Measurements from ENCODE around the gene RABGAP1L. TPM values are rescaled to one million over a fixed set of nuclear protein-coding genes. Genes with fewer than 3 reads are reported as not detected.
"Not testable (repeated sequence)": the region's sequence is repeated elsewhere in the genome, so short reads cannot be mapped to it uniquely, and the experiment has no call there.

RABGAP1L gene
- total RNA-seq, 4 donors from 2014 or later, result 31.2 to 115 (median 62.5) TPM

DNA sequence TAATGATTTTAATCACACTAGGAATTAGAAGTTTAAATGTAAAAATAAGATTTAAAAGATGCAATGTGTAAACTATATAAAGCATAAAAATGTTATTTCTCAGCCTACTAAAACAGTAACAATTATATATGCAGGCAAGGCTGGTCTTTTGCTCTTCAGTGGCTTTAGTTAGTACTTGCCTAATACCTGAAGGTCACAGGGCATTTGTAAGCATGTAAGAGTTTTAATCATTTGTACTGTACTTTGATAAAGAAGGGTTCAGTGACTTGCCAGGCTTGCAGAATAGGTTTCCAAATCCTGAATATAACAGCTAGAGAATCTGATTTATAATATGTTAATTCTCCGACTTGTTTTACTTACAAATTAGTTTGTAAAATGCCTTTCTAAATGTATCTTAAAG lies 545.0 kb downstream of the RABGAP1L start:
- ATAC-seq, result no peak
- H3K4me3 ChIP-seq, result no peak overlapping the region
- no peak for TF ChIP-seq POLR2A (IDR thresholded peaks at IDR 0.05)
- TF ChIP-seq, protein P1, sequence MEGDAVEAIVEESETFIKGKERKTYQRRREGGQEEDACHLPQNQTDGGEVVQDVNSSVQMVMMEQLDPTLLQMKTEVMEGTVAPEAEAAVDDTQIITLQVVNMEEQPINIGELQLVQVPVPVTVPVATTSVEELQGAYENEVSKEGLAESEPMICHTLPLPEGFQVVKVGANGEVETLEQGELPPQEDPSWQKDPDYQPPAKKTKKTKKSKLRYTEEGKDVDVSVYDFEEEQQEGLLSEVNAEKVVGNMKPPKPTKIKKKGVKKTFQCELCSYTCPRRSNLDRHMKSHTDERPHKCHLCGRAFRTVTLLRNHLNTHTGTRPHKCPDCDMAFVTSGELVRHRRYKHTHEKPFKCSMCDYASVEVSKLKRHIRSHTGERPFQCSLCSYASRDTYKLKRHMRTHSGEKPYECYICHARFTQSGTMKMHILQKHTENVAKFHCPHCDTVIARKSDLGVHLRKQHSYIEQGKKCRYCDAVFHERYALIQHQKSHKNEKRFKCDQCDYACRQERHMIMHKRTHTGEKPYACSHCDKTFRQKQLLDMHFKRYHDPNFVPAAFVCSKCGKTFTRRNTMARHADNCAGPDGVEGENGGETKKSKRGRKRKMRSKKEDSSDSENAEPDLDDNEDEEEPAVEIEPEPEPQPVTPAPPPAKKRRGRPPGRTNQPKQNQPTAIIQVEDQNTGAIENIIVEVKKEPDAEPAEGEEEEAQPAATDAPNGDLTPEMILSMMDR (IDR thresholded peaks at IDR 0.05), result no peak
- no peaks in the 10 kb centered on the region for H3K27me3 ChIP-seq
- H3K27ac ChIP-seq, result no peak overlapping the region
- H3K36me3 ChIP-seq, result peaks cover 0 to 12% of the 10 kb centered on the region in 2 donors
- H3K9me3 ChIP-seq, result no peaks in the 10 kb centered on the region
- 92 to 100% methylated on average over 1 of the region's 1 CpG for WGBS, 2 donors (ENCODE audit: low coverage in 1 of 2)
- H3K4me1 ChIP-seq, result no peaks in the 10 kb centered on the region

DNA sequence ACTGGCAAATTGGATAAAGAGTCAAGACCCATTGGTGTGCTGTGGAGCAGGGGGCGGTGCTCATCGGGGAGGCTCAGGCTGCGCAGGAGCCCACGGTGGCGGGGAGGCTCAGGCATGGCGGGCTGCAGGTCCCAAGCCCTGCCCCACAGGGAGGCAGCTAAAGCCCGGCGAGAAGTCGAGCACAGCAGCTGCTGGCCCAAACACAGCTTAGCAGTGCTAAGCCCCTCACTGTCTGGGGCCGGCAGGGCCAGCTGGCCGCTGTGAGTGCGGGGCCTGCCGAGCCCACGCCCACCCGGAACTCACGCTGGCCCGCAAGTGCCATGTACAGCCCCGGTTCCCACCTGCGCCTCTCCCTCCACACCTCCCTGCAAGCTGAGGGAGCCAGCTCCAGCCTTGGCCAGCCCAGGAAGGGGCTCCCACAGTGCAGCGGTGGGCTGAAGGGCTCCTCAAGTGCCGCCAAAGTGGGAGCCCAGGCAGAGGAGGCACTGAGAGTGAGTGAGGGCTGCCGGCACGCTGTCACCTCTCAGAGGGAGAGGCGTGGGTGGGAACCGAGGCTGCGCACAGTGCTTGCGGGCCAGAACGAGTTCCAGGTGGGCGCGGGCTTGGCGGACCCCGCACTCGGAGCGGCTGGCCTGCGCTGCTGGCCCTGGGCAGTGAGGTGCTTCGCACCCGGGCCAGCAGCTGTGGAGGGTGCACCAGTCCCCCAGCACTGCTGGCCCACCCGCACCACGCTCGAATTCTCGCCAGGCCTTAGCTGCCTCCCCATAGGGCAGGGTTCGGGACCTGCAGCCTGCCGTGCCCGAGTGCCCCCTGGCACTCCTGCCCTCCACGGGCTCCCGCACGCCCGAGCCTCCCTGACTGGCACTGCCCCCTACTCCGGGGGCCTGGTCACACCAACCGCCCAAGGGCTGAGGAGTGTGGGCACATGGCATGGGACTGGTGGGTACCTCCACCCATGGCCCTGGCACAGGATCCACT lies 551.8 kb downstream of the RABGAP1L start:
- Histone ChIP-seq H3K36me3 (peaks cover 0 to 16% of the 10 kb centered on the region in 2 donors), H3K4me1 (peaks cover 0 to 20% (median 0%) of the 10 kb centered on the region in 3 donors), H3K27ac (no peak overlapping the region), H3K4me3 (no peak overlapping the region), H3K27me3 (no peaks in the 10 kb centered on the region), H3K9me3 (no peaks in the 10 kb centered on the region)
- no peak for ATAC-seq
- TF ChIP-seq POLR2AphosphoS5 (IDR thresholded peaks at IDR 0.05) (no peak), EP300 (IDR thresholded peaks at IDR 0.05) (no peak), POLR2A (IDR thresholded peaks at IDR 0.05) (no peak)
- TF ChIP-seq, protein P1 (IDR thresholded peaks at IDR 0.05), result no peak
- WGBS, 2 donors (ENCODE audit: low coverage in 1 of 2), result 97% methylated on average over 6 of the region's 50 CpGs; no CpG with 5 or more reads in 1 of the 2 donors

DNA sequence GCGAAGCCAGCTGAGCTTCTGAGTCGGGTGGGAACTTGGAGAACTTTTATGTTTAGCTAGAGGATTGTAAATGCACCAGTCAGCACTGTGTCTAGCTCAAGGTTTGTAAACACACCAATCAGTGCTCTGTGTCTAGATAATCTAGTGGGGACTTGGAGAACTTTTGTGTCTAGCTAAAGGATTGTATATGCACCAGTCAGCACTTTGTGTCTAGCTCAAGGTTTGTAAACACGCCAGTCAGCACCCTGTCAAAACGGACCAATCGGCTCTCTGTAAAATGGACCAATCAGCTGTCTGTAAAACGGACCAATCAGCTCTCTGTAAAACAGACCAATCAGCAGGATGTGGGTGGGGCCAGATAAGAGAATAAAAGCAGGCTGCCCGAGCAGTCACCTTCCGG lies 552.5 kb downstream of the RABGAP1L start:
- H3K27me3 ChIP-seq, H3K9me3 ChIP-seq, H3K27ac ChIP-seq, ATAC-seq, H3K4me3 ChIP-seq: not testable (repeated sequence)
- 92 to 97% methylated on average over 5 to 6 of the region's 8 CpGs for WGBS, 2 donors (ENCODE audit: low coverage in 1 of 2)
- Histone ChIP-seq H3K36me3 (peaks cover 0 to 16% of the 10 kb centered on the region in 2 donors), H3K4me1 (peaks cover 0 to 20% (median 0%) of the 10 kb centered on the region in 3 donors)

DNA sequence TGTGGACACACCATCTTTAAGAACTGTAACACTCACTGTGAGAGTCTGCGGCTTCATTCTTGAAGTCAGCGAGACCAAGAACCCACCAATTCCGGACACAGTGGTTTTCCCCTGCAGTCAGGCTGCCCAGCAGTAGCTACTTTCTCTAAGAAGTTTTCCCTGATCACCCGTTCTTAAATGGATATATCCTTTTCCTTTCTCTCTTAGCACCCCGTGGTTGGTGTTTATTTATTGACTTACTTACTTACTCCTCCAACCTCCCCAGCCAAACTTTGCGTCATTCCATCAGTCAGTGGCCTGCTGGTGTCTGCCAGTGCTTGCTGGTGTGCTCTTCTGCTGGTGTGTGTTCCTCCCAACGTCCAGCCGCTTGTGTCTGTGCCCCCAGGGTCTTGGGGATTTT lies 553.2 kb downstream of the RABGAP1L start:
- no peak for ATAC-seq
- 93 to 100% methylated on average over 4 to 6 of the region's 8 CpGs for WGBS, 2 donors (ENCODE audit: low coverage in 1 of 2)

DNA sequence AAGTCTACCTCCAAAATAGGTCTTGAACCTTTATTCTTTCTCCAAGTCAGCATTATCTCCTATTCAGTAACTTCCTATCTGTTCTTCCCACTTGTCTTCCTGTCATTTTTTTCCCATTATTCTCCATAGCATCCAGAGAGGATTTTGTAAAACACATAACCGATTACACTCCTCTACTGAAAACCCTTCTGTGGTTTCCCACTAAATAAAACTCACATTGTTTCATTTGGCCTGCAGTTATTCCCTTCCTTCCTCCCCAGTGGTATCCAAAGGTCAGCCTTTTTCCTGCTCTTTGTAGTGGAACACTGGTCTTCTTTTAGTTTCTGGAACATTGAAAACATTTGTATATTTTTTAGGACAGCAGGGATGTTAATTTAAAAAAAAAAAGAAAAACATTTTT lies 554.5 kb downstream of the RABGAP1L start:
- 23 to 46% methylated on average over 1 of the region's 1 CpG for WGBS, 2 donors (ENCODE audit: low coverage in 1 of 2)
- Histone ChIP-seq H3K9me3 (no peaks in the 10 kb centered on the region), H3K4me3 (no peak overlapping the region), H3K4me1 (peaks cover 0 to 20% (median 0%) of the 10 kb centered on the region in 3 donors), H3K27ac (no peak overlapping the region), H3K36me3 (peaks cover 0 to 9% of the 10 kb centered on the region in 2 donors), H3K27me3 (no peaks in the 10 kb centered on the region)
- ATAC-seq, result no peak
- TF ChIP-seq POLR2A (IDR thresholded peaks at IDR 0.05) (no peak), POLR2AphosphoS5 (IDR thresholded peaks at IDR 0.05) (no peak), EP300 (IDR thresholded peaks at IDR 0.05) (no peak)
- TF ChIP-seq, protein P1 (IDR thresholded peaks at IDR 0.05), result no peak

More for the DNA sequence above, 553.2 kb downstream of the RABGAP1L start:
- no peak overlapping the region for H3K4me3 ChIP-seq
- TF ChIP-seq, protein P1 (IDR thresholded peaks at IDR 0.05), result no peak
- TF ChIP-seq POLR2AphosphoS5 (IDR thresholded peaks at IDR 0.05), result no peak
- no peak for TF ChIP-seq EP300 (IDR thresholded peaks at IDR 0.05)
- no peak for TF ChIP-seq POLR2A (IDR thresholded peaks at IDR 0.05)
- H3K27me3 ChIP-seq, result no peaks in the 10 kb centered on the region
- no peaks in the 10 kb centered on the region for H3K9me3 ChIP-seq
- H3K27ac ChIP-seq, result no peak overlapping the region
- H3K36me3 ChIP-seq, result peaks cover 0 to 16% of the 10 kb centered on the region in 2 donors
- H3K4me1 ChIP-seq, result peaks cover 0 to 20% (median 0%) of the 10 kb centered on the region in 3 donors

Data from gastroesophageal sphincter (tissue), 4 donors.